HG03175 (cell line): ENCODE results near the gene CHAT.
"Not testable (repeated sequence)": the region's sequence is repeated elsewhere in the genome, so short reads cannot be mapped to it uniquely, and the experiment has no call there.

Source experiments
- ATAC-seq: cut with Tn5 transposase; IDR thresholded peaks from one replicate; pipeline ENCODE4 v1.9.1; 2021; ENCODE audit warnings: mild to moderate bottlenecking, moderate library complexity; ENCODE audit not compliant: unreplicated experiment

Gene CHAT

DNA sequence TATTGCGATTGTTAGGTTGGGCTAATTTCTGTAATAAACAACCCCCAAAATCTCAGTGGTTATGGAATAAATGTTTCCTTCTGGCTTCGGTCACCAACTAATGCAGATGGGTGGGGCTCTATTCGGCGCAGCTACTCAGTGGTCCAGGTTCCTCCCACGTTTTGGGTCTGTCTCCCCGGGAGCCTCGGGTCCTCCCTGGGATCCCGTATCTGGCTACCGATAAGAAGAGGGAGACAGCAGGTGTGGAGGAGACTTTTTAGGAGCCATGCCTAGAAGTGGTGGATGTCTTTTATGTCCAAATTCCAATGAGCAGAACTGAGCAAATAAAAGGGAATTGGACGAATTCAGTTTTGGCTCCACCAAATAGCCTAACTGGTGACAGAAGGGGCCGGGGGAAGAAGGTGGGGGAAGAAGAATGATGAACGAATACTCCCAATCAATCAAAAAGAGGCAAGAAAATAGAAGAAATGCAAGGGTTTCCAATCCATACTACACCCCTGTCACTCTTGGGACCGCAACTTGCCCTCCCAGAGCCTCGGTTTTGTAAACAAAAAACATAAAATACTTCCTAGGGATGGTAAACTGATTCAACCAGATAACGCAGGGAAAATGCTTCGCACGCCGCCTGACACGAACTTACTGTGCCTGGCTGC is 65.1 kb downstream of the CHAT start:
- no peak for ATAC-seq

- ATAC-seq, result no peak
These were observed 65.7 kb downstream of the CHAT start, which contains the start of gene C10orf53 for GRCh38 chr10:49679480-49679893. C10orf53 (plus strand) TSS chr10:49679651; CDS start chr10:49679698, 47 bp downstream.

GRCh38 chr10:49682449-49682848 is 68.6 kb downstream of the CHAT start:
- ATAC-seq, result not testable (repeated sequence)

DNA sequence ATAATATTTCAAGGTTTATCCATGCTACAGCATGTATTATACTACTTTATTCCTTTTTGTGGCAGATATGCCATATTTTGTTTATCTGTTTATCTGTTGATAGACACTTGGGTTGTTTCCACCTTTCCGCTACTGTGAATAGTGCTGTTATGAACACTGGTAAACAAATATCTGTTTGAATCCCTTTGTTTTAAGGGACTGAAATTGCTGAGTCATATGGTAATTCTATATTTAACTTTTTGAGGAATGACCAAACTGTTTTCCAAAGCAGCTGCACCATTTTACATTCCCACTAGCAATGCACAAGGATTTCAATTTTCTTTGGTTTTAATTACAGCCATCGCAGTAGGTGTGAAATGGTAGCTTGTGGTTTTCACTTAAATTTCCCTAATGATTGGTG is 69.0 kb downstream of the CHAT start:
- ATAC-seq, result no peak

GRCh38 chr10:49686651-49687050 is 72.8 kb downstream of the CHAT start:
- no peak for ATAC-seq

DNA sequence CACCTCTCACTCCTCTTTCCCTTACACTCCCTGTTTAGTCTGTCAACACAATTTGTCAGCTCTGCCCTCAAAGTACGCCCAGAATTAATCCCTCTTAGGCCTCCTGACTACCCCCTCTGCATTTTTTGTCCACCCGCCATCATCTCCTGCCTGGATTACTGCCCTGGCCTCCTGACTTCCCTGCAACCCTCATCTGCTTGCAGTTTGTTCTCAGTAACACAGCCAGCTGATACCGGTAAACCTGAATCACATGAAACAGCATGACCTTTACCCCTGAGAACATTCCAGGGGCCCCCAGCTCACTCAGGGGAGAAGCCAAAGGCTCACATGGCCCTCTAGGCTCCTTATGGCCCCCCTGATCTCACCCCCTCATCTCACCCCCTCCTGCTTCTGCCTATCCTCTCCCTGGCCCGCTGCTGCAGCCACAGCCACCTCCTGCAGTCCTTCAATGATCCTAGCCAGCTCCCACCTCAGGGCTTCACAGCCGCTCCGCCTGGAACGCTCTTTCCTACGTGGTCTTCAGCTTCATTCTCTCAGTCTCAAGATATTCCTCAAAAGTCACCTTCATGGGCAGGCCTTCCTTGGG is 74.5 kb downstream of the CHAT start:
- ATAC-seq, result no peak

GRCh38 chr10:49688920-49689319 is 75.1 kb downstream of the CHAT start:
- no peak for ATAC-seq

- no peak for ATAC-seq
These were observed 76.2 kb downstream of the CHAT start for GRCh38 chr10:49689882-49690510.

DNA sequence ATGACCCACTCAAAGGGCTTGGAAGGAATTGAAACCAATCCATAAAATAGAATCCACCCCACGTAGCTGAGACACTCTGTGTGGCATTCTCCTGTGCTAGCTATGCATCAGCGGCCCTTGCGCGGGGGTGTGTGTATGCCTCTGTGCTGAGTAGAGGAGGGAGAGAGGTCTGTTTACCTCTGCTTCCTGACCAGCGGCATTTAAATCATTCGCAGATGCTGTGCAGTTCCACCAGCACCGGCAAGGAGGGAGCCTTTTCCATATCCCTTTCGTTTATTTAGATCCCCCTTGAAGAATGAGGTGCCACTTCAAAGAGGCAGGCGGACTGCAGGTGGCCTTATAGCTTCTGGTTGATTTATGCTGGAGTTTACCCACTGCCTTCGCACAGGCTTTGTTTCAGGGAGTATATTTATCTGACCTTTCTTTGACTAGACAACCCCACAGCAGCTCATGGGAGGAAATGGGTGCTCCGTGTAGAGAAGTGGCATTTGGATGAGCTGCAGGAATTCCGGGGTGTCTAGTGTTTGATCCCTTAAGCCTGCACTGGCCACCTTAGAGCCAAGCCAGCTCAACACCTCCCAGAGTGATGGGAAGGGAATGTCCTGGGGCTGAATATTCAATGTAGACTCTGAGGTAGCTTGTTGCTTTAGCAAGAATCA is 77.0 kb downstream of the CHAT start:
- ATAC-seq, result no peak

- no peak for ATAC-seq
These were observed 77.8 kb downstream of the CHAT start for GRCh38 chr10:49691588-49691987.

- no peak for ATAC-seq
These were observed 80.6 kb downstream of the CHAT start for GRCh38 chr10:49694466-49694865.

DNA sequence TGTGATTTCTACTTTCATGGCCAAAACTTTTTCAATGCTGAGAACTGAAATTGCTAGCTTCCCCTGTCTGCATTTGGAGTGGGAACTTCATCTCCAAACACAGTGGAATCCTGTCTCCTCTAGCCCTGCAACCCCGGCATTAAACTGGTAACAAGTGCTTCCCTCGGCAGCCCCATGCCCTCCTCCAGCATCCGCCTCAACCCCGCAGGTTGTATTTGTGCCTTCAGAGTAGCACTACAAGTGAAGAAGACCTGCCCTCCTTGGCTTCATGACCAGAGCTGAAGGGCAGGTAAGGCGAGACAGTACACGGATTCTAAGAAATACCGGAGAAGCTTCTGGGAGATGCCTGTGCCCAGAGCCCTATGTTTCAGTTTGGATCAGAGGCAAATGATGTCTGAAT is 82.5 kb downstream of the CHAT start:
- no peak for ATAC-seq

- ATAC-seq, result no peak
These were observed 84.8 kb downstream of the CHAT start for GRCh38 chr10:49698679-49699078.

GRCh38 chr10:49700211-49700610 is 86.4 kb downstream of the CHAT start:
- ATAC-seq, result no peak

- ATAC-seq, result no peak
These were observed 87.2 kb downstream of the CHAT start for GRCh38 chr10:49700997-49701396.

DNA sequence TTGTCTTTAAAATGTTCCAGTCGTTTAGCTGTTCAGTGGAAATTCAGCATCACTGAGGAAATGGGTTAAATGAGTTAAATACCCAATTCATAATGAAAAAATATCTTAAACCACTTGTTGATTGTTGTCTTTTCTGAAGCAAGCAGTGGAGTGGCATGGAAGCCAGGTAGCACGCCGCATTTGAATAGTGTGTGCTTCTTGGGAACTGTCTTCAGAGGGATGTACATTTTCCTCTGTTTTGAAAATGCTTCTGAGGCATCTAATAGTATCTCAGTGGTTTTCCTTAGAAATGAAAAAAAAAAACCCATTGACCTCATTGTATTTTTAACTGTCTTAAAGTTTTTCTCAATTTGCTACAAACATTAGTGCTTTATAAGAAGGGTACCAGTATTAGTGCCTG is 93.7 kb downstream of the CHAT start:
- ATAC-seq, result no peak

GRCh38 chr10:49709934-49710333 is 96.1 kb downstream of the CHAT start:
- ATAC-seq, result no peak

DNA sequence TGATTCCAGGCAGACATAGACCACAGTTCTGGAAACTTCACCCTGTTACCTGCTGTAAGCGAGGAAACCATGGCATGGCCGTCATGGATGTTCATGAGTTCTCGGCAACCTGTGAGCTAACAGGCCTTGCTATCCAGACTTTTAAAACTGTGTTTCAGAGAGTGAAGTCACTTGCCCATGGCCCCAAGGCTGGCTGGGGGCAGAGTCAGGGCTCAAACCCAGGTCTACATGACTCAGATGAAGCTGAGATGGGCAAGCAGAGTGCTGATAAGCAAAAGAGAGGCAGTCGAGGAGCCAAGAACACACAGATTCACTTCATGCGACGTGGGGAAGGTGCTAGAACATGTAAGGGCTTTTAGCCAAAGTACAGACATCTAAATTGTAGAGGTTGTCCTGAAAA is 97.1 kb downstream of the CHAT start:
- ATAC-seq, result no peak

DNA sequence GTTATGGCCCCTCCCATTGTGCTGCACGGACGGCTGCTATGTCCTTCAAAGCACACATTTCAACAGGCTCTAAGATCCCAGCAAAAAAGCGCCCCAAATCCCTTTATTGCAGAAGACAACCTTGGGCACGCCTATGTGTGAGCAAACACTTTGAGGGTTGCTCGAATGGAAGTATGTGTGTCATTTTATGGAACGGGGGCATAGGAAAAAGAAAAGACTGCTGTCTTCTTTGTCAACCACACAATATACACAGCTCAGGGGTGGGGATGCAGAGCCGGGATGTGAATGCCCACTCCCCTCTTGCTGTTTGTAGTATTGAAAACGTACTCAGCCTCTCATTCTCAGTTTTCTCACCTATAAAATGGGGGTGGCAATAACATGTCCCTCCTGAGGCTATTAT is 97.6 kb downstream of the CHAT start:
- ATAC-seq, result no peak

DNA sequence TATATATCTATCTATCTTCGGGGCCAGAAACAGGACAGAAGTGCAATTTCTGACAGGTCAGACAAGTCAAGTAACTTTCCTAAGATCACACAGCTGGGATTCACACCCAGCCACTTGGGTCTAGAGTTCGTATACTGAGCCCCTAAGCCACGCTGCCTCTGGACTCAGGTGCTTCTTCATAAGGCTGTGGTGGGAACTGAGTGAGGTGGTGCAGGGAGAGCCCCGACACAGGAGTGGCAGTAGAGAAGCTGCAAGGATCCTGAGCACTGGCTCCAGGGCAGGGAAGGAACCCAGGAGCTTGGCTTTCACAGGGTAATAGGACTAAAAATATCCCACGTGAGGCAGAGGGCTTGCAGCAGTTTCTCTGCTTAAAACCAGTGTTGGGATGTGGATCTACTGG is 99.4 kb downstream of the CHAT start:
- no peak for ATAC-seq
